DOHH2 (cell line): ENCODE measurements around the gene GPR176.

Experiments
- H3F3A ChIP-seq: fragments of 200-600 bp; sonication (generic), shearing (Covaris generic); 2 replicates; pipeline ENCODE4 v1.6.0; 2016; ENCODE audit warnings: antibody characterized with exemption, mild to moderate bottlenecking; ENCODE audit not compliant: control insufficient read depth, insufficient read depth
- H3K27ac ChIP-seq: fragments of 200-600 bp; sonication (generic); 2 replicates; pipeline ENCODE4 v1.5.1; 2014; ENCODE audit warnings: low read depth, mild to moderate bottlenecking, low read length, moderate library complexity
- H3K27me3 ChIP-seq: fragments of 200-600 bp; sonication (generic); 2 replicates; pipeline ENCODE4 v1.6.1; 2014; ENCODE audit warnings: mild to moderate bottlenecking, low read length, mixed read lengths; ENCODE audit not compliant: control insufficient read depth
- H3K36me3 ChIP-seq: fragments of 200-600 bp; sonication (generic); 2 replicates; pipeline ENCODE4 v1.6.1; 2014; ENCODE audit warnings: mild to moderate bottlenecking, low read length, moderate library complexity, mixed read lengths; ENCODE audit not compliant: control insufficient read depth
- H3K4me1 ChIP-seq: fragments of 200-600 bp; sonication (generic); 2 replicates; pipeline ENCODE4 v1.6.1; 2014; ENCODE audit warnings: mild to moderate bottlenecking, low read length, mixed read lengths; ENCODE audit not compliant: control insufficient read depth
- H3K4me2 ChIP-seq: fragments of 200-600 bp; sonication (generic); 2 replicates; pipeline ENCODE4 v1.6.0; 2014; ENCODE audit warnings: mild to moderate bottlenecking, low read length, moderate library complexity
- H3K4me3 ChIP-seq: fragments of 200-600 bp; sonication (generic); 2 replicates; pipeline ENCODE4 v1.5.1; 2014; ENCODE audit warnings: mild to moderate bottlenecking, low read length, mixed read lengths
- H3K79me2 ChIP-seq: fragments of 200-600 bp; sonication (generic); 2 replicates; pipeline ENCODE4 v1.6.1; 2014; ENCODE audit warnings: mild to moderate bottlenecking, low read length, mixed read lengths; ENCODE audit not compliant: control insufficient read depth
- H3K9me2 ChIP-seq: fragments of 200-600 bp; sonication (generic); replicated peaks from 2 replicates; pipeline ENCODE4 v1.6.1; 2014; ENCODE audit warnings: mild to moderate bottlenecking, low read length, mixed read lengths; ENCODE audit not compliant: control insufficient read depth
- H3K9me3 ChIP-seq: fragments of 200-600 bp; sonication (generic); 2 replicates; pipeline ENCODE4 v1.6.1; 2014; ENCODE audit warnings: antibody characterized with exemption, low read length, mixed read lengths; ENCODE audit not compliant: control insufficient read depth, insufficient read depth
- H4K20me1 ChIP-seq: fragments of 200-600 bp; sonication (generic); 2 replicates; pipeline ENCODE4 v1.6.0; 2014; ENCODE audit warnings: low read depth, mild to moderate bottlenecking, antibody characterized with exemption, low read length, moderate library complexity; ENCODE audit not compliant: control insufficient read depth, insufficient read depth
- CTCF ChIP-seq: fragments of 200-600 bp; sonication (generic); IDR thresholded peaks from one replicate; pipeline ENCODE4 v1.5.1; 2014; ENCODE audit warnings: antibody characterized with exemption, mild to moderate bottlenecking, low read depth, low read length; ENCODE audit not compliant: poor library complexity, severe bottlenecking
- EZH2phosphoT487 ChIP-seq: fragments of 200-600 bp; sonication (generic); IDR thresholded peaks from 2 replicates; pipeline ENCODE4 v1.6.1; 2017; ENCODE audit warnings: borderline replicate concordance, mild to moderate bottlenecking, antibody characterized with exemption, low read length, moderate library complexity, mixed read lengths

Gene GPR176

GRCh38 chr15:39860200-39860599 lies 59.9 kb downstream of the GPR176 start:
- Histone ChIP-seq H3F3A (no peaks in the 10 kb centered on the region), H3K9me2 (no peaks in the 10 kb centered on the region), H3K4me3 (no peak overlapping the region), H3K27me3 (peaks cover 22% of the 10 kb centered on the region), H3K9me3 (no peaks in the 10 kb centered on the region), H3K27ac (no peak overlapping the region), H4K20me1 (no peaks in the 10 kb centered on the region), H3K4me2 (no peak overlapping the region), H3K4me1 (no peaks in the 10 kb centered on the region), H3K36me3 (no peaks in the 10 kb centered on the region), H3K79me2 (no peaks in the 10 kb centered on the region)
- no peak for TF ChIP-seq EZH2phosphoT487
- no peak for TF ChIP-seq CTCF

- H3K36me3 ChIP-seq, result no peaks in the 10 kb centered on the region
- no peak overlapping the region for H3K4me2 ChIP-seq
- no peak for TF ChIP-seq EZH2phosphoT487
- no peaks in the 10 kb centered on the region for H4K20me1 ChIP-seq
- H3K9me3 ChIP-seq, result no peaks in the 10 kb centered on the region
- H3K4me1 ChIP-seq, result no peaks in the 10 kb centered on the region
- H3K9me2 ChIP-seq, result no peaks in the 10 kb centered on the region
- peaks cover 19% of the 10 kb centered on the region for H3K27me3 ChIP-seq
- no peaks in the 10 kb centered on the region for H3K79me2 ChIP-seq
- H3K4me3 ChIP-seq, result no peak overlapping the region
- H3K27ac ChIP-seq, result no peak overlapping the region
- H3F3A ChIP-seq, result no peaks in the 10 kb centered on the region
Measured at GRCh38 chr15:39859636-39860035, 60.4 kb downstream of the GPR176 start.

- Histone ChIP-seq H3K79me2 (no peaks in the 10 kb centered on the region), H3F3A (no peaks in the 10 kb centered on the region), H3K4me2 (no peak overlapping the region), H4K20me1 (no peaks in the 10 kb centered on the region), H3K36me3 (no peaks in the 10 kb centered on the region), H3K9me2 (no peaks in the 10 kb centered on the region), H3K27ac (no peak overlapping the region), H3K4me1 (no peaks in the 10 kb centered on the region), H3K9me3 (no peaks in the 10 kb centered on the region), H3K4me3 (no peak overlapping the region), H3K27me3 (peaks cover 13% of the 10 kb centered on the region; the same call in 1 of the 2 replicates)
- no peak for TF ChIP-seq CTCF
- no peak for TF ChIP-seq EZH2phosphoT487
Measured at GRCh38 chr15:39857132-39857531, 62.9 kb downstream of the GPR176 start.

GRCh38 chr15:39856357-39856756 lies 63.7 kb downstream of the GPR176 start:
- Histone ChIP-seq H3K9me3 (no peaks in the 10 kb centered on the region), H3K9me2 (no peaks in the 10 kb centered on the region), H3K4me3 (no peak overlapping the region), H3F3A (no peaks in the 10 kb centered on the region), H3K4me1 (no peaks in the 10 kb centered on the region), H4K20me1 (no peaks in the 10 kb centered on the region), H3K79me2 (no peaks in the 10 kb centered on the region), H3K36me3 (no peaks in the 10 kb centered on the region), H3K27me3 (peaks cover 13% of the 10 kb centered on the region; the same call in 1 of the 2 replicates), H3K4me2 (no peak overlapping the region), H3K27ac (no peak overlapping the region)
- TF ChIP-seq CTCF, result no peak
- TF ChIP-seq EZH2phosphoT487, result no peak
